HepG2 (cell line): Measurements from ENCODE around the gene GRIP1.

Experiments
- BHLHE40 ChIP-seq: IDR thresholded peaks from 2 replicates; pipeline ENCODE4 v1.6.1; 2011; ENCODE audit warnings: low read length, improper control_type of control experiment
- ELF1 ChIP-seq: sonication (generic); formaldehyde crosslinking; IDR thresholded peaks from 2 replicates; pipeline ENCODE4 v1.4.0; 2020; ENCODE audit warnings: missing genetic modification reagents
- KDM1A ChIP-seq: IDR thresholded peaks from 2 replicates; pipeline ENCODE4 v1.6.1; 2016; ENCODE audit warnings: missing compliant biosample characterization
- KDM3A ChIP-seq: IDR thresholded peaks from 2 replicates; pipeline ENCODE4 v1.6.1; 2018; ENCODE audit warnings: low read depth, missing compliant biosample characterization
- MED1 ChIP-seq: sonication (generic); formaldehyde crosslinking; IDR thresholded peaks from 2 replicates; pipeline ENCODE4 v1.4.0; 2020; ENCODE audit warnings: missing genetic modification reagents
- POLR2A ChIP-seq, 2 experiments: IDR thresholded peaks; 2 replicates each; pipeline ENCODE4 v1.6.1; 2011; ENCODE audit warnings: low read depth in 2 of 2, low read length in 2 of 2, mild to moderate bottlenecking in 1 of 2, moderate library complexity in 1 of 2; ENCODE audit not compliant: insufficient read depth in 1 of 2
- SMARCC2 ChIP-seq: fragments of 450-650 bp; IDR thresholded peaks from 2 replicates; pipeline ENCODE4 v1.6.1; 2017; ENCODE audit warnings: antibody characterized with exemption, mild to moderate bottlenecking
- TF ChIP-seq, protein P1 (sequence below): sonication (generic); formaldehyde crosslinking; IDR thresholded peaks from 2 replicates; pipeline ENCODE4 v1.5.0; 2020; ENCODE audit warnings: mild to moderate bottlenecking, missing genetic modification reagents, moderate library complexity
- TF ChIP-seq, protein P2 (sequence below), 2 experiments: fragments of 450-650 bp in 1 of 2; sonication (generic) in 1 of 2; formaldehyde crosslinking; IDR thresholded peaks; 2 replicates each; pipeline versions ENCODE4 v1.5.0 to v1.8.0; 2020 to 2022; ENCODE audit warnings: mild to moderate bottlenecking in 1 of 2, missing genetic modification reagents in 1 of 2
- TF ChIP-seq, protein P3 (sequence below), 2 experiments: sonication (generic) in 1 of 2; formaldehyde crosslinking in 1 of 2; IDR thresholded peaks; 2 replicates each; pipeline versions ENCODE4 v1.5.1 to v1.6.1; 2011 to 2020; ENCODE audit warnings: borderline replicate concordance in 1 of 2, low read depth in 1 of 2, low read length in 1 of 2, mild to moderate bottlenecking in 1 of 2, missing genetic modification reagents in 1 of 2, moderate library complexity in 1 of 2

DNA sequence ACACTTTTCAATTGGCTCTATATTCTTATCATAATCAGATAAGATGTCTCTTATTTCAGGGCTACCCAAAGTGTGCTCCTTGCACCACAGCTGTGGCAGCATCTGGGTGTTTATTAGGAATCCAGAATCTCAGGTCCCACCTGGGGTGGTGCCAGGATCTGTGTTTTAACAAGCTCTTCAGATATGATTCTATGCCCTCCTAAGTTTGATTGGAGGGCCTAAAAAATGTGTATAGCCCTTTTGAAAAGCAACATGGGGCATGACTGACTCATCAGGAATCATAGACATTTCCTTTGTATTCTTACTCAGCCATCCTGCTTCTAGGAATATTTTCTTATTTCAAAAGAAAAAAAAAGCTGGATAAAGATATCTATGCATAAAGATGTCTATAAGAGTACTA lies 273.5 kb downstream of the GRIP1 start:
- TF ChIP-seq KDM3A (no peak), MED1 (CRISPR knock-in tag) (no peak), POLR2A (IDR thresholded peaks at IDR 0.05; ENCODE audit: insufficient read depth in 1 of 2, low read depth in 2 of 2, low read length in 2 of 2) (no peak), ELF1 (CRISPR knock-in tag) (no peak), KDM1A (CRISPR knock-in tag) (no peak), SMARCC2 (no peak), BHLHE40 (no peak)
- TF ChIP-seq, protein P1, sequence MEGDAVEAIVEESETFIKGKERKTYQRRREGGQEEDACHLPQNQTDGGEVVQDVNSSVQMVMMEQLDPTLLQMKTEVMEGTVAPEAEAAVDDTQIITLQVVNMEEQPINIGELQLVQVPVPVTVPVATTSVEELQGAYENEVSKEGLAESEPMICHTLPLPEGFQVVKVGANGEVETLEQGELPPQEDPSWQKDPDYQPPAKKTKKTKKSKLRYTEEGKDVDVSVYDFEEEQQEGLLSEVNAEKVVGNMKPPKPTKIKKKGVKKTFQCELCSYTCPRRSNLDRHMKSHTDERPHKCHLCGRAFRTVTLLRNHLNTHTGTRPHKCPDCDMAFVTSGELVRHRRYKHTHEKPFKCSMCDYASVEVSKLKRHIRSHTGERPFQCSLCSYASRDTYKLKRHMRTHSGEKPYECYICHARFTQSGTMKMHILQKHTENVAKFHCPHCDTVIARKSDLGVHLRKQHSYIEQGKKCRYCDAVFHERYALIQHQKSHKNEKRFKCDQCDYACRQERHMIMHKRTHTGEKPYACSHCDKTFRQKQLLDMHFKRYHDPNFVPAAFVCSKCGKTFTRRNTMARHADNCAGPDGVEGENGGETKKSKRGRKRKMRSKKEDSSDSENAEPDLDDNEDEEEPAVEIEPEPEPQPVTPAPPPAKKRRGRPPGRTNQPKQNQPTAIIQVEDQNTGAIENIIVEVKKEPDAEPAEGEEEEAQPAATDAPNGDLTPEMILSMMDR (CRISPR knock-in tag), result no peak
- TF ChIP-seq, protein P2, sequence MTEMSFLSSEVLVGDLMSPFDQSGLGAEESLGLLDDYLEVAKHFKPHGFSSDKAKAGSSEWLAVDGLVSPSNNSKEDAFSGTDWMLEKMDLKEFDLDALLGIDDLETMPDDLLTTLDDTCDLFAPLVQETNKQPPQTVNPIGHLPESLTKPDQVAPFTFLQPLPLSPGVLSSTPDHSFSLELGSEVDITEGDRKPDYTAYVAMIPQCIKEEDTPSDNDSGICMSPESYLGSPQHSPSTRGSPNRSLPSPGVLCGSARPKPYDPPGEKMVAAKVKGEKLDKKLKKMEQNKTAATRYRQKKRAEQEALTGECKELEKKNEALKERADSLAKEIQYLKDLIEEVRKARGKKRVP (CRISPR knock-in tag; IDR thresholded peaks at IDR 0.05), result no peak
- TF ChIP-seq, protein P3, sequence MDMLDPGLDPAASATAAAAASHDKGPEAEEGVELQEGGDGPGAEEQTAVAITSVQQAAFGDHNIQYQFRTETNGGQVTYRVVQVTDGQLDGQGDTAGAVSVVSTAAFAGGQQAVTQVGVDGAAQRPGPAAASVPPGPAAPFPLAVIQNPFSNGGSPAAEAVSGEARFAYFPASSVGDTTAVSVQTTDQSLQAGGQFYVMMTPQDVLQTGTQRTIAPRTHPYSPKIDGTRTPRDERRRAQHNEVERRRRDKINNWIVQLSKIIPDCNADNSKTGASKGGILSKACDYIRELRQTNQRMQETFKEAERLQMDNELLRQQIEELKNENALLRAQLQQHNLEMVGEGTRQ (IDR thresholded peaks at IDR 0.05; ENCODE audit: low read depth, low read length), result no peak
- TF ChIP-seq, protein P3 (CRISPR knock-in tag; IDR thresholded peaks at IDR 0.05; ENCODE audit: borderline replicate concordance), result no peak
